HG03139 (cell line): Measurements from ENCODE around the gene TTLL8.
"Not testable (repeated sequence)": the region's sequence is repeated elsewhere in the genome, so short reads cannot be mapped to it uniquely, and the experiment has no call there.

Experiments used
- ATAC-seq: cut with Tn5 transposase; IDR thresholded peaks from one replicate; pipeline ENCODE4 v1.9.1; 2021; ENCODE audit not compliant: unreplicated experiment

Gene TTLL8

GRCh38 chr22:49992921-49993648, 65.0 kb downstream of the TTLL8 start:
- no peak for ATAC-seq

DNA sequence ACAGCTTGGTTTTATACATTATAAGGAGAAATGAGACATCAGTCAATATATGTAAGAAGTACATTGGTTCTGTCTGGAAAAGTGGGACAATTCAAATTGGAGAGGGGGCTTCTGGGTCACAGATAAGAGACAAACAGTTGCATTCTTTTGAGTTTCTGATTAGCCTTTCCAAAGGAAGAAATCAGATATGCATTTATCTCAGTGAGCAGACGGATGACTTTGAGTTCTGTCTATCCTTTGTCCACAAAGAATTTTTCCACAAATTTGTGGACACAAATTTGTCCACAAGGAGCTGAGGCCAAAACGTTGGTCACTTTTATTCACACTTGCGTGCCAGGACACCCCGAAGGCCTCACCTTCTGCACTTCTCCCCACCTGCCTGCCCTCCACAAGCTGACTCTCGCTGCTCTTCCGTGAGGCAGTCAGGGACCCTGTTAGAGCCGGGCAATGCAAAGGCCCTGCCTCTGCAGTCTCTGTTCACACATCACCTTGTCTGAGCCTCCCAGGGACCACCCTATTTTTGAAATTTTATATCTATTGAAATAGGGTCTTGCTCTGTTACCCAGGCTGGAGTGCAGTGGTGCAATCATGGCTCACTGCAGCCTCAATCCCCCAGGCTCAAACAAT, 66.1 kb downstream of the TTLL8 start:
- no peak for ATAC-seq

- ATAC-seq = no peak
Observed at GRCh38 chr22:49991167-49991566, 66.9 kb downstream of the TTLL8 start.

DNA sequence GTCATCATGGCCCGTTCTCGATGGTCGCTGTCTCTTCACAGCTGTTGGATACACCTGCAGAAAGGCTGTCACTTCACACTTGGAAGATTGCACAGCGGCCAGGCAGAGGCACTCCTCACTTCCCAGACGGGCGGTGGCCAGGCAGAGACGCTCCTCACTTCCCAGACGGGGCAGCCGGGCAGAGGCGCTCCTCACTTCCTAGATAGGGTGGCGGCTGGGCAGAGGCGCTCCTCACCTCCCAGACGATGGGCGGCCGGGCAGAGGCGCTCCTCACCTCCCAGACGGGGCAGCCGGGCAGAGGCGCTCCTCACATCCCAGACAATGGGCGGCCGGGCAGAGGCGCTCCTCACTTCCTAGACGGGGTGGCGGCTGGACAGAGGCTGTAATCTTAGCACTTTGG, 68.3 kb downstream of the TTLL8 start:
- not testable (repeated sequence) for ATAC-seq

DNA sequence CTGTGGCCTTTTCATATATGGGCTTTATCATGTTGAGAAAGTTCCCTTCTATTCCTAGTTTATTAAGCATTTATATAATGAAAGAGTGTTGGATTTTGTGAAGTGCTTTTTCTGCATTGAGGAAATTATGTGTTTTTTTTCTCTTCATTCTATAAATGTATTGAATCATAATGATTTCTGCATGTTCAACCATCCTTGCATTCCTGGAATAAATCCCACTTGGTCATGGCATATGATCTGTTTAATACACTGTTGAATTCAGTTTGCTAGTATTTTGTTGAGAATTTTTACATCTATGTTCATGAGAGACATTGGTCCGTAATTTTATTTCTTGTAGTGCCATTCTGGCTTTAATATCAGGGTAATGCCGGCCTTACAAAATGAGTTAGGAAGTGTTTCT, 71.8 kb downstream of the TTLL8 start:
- no peak for ATAC-seq

GRCh38 chr22:49983148-49984042, 74.7 kb downstream of the TTLL8 start:
- ATAC-seq = no peak

DNA sequence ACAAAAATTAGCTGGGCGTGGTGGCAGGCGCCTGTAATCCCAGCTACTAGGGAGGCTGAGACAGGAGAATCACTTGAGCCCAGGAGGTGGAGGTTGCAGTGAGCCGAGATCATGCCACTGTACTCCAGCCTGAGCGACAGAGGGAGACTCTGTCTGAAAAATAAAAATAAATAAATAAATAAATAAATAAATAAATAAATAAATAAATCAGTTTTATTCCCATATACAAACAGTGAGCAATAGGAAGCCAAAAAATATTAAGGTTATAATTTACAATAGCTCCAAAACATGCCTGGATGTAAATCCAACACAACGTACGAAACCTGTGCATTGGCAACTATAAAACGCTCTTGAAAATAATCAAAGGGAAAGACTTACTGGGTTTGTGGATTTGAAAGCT, 76.3 kb downstream of the TTLL8 start:
- not testable (repeated sequence) for ATAC-seq

- no peak for ATAC-seq
Observed at GRCh38 chr22:49979587-49980264, 78.4 kb downstream of the TTLL8 start.

GRCh38 chr22:49977578-49977977, 80.5 kb downstream of the TTLL8 start:
- no peak for ATAC-seq

GRCh38 chr22:49976439-49977175, 81.5 kb downstream of the TTLL8 start:
- ATAC-seq = no peak

GRCh38 chr22:49975543-49976389, 82.3 kb downstream of the TTLL8 start:
- ATAC-seq = no peak

- ATAC-seq = no peak
Observed at GRCh38 chr22:49973018-49973961, 84.8 kb downstream of the TTLL8 start.

- ATAC-seq = no peak
Observed at GRCh38 chr22:49972163-49973017, 85.7 kb downstream of the TTLL8 start.

GRCh38 chr22:49971232-49972162, 86.6 kb downstream of the TTLL8 start:
- peak; percentile 10 for ATAC-seq

GRCh38 chr22:49970528-49971231, 87.4 kb downstream of the TTLL8 start:
- ATAC-seq = peak; percentile 50
